Measurements from ENCODE around the gene RAB39B.
A peak's percentile ranks its signal among the peaks of the same experiment; 100 is the strongest.
"Not testable (repeated sequence)": the region's sequence is repeated elsewhere in the genome, so short reads cannot be mapped to it uniquely, and the experiment has no call there.

RAB39B gene, protein sequence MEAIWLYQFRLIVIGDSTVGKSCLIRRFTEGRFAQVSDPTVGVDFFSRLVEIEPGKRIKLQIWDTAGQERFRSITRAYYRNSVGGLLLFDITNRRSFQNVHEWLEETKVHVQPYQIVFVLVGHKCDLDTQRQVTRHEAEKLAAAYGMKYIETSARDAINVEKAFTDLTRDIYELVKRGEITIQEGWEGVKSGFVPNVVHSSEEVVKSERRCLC

GRCh38 chrX:155263854-155264628 is at the start of gene RAB39B:
RAB39B (minus strand) TSS chrX:155264491; CDS start chrX:155264288, 203 bp downstream.
- H3K4me3 ChIP-seq (ENCODE audit: low read depth, low read length): peak within 1 kb of the TSS; percentile 74

GRCh38 chrX:155313766-155314165 is 49.5 kb upstream of the RAB39B start:
- H3K4me3 ChIP-seq (ENCODE audit: low read depth, low read length): no peak overlapping the region

DNA sequence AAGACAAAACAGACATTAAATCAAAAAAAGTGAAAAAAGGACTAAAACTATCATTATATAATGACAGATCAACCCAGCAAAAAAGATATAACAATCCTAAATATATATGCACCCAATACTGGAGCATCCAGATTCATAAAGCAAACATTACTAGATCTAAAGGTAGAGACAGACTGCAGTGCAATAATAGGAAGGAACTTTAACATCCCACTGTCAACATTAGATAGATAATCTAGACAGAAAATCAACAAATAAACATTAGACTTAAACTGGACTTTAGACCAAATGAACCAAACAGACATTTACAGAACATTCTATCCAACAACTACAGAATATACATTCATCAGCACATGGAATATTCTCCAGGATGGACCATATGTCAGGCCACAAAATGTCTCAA is 29.5 kb upstream of the RAB39B start:
- no peak overlapping the region for H3K4me3 ChIP-seq (ENCODE audit: low read depth, low read length)

GRCh38 chrX:155279873-155280272 is 15.6 kb upstream of the RAB39B start:
- H3K4me3 ChIP-seq (ENCODE audit: low read depth, low read length): no peak overlapping the region

- H3K4me3 ChIP-seq (ENCODE audit: low read depth, low read length): no peak overlapping the region
These were observed 6.7 kb upstream of the RAB39B start for GRCh38 chrX:155270969-155271368.

GRCh38 chrX:155267995-155268394 is 3.7 kb upstream of the RAB39B start:
- H3K4me3 ChIP-seq (ENCODE audit: low read depth, low read length): not testable (repeated sequence)

DNA sequence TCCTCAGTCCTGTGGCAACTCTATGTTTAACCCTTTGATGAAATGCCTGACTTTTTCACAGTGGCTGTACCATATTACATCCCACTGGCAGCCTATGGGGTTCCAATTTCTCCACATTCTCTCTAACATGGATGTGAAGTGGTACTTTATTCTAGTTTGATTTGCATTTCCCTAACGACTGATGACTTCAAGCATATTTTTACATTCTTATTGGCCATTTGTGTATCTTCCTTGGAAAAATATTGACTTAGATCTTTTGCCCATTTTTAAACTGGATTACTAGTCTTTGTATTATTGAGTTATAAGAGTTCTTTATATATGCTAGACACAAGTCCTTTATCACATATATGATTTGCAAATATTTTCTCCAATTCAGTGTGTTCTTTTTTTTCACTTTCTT is 2.1 kb upstream of the RAB39B start:
- no peak overlapping the region for H3K4me3 ChIP-seq (ENCODE audit: low read depth, low read length)

- peak overlapping the region; percentile 74 for H3K4me3 ChIP-seq (ENCODE audit: low read depth, low read length)
These were observed 1.1 kb downstream of the RAB39B start for GRCh38 chrX:155262970-155263754.

DNA sequence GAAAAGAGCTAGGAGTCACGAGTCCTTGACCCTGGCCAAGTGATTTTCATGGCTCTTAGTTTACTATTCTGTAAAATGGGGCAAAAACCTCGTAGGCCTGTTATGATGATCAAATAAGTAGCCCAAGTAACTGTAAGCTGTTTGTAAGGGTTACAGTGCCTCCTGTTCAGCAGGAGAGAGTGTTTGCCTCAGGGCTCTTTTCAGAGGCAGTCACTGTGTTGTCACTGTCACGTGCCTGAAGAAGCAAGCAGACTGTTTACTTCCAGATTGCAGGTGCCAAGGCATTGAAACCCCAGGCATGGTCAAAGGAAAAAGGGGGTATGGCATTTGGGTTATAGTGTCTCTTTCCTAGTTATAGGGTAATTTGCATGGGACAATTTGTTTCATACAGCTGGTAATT is 4.5 kb downstream of the RAB39B start:
- no peak overlapping the region for H3K4me3 ChIP-seq (ENCODE audit: low read depth, low read length)

- H3K4me3 ChIP-seq (ENCODE audit: low read depth, low read length): no peak overlapping the region
These were observed 12.9 kb downstream of the RAB39B start for GRCh38 chrX:155251391-155251790.

- H3K4me3 ChIP-seq (ENCODE audit: low read depth, low read length): no peak overlapping the region
These were observed 16.8 kb downstream of the RAB39B start for GRCh38 chrX:155247497-155247896.

DNA sequence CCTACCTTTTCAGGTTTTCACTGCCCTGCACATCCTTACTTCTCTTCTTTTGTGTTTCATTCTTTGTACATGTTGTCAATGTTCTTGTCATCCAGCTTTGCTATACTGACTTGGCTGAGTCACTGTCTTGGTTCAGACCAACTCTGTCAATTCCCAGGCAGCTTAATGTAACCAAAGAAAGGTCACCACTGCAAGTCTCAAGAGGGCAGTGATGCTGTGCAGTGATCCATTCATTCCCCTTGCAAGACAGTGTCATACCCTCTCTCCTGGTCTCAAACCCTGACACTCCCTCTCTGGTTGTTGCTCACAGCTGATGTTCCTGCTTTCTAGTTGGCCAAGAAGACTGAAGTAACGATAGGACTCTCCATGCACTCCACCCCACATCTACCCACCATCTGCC is 17.5 kb downstream of the RAB39B start:
- no peak overlapping the region for H3K4me3 ChIP-seq (ENCODE audit: low read depth, low read length)

DNA sequence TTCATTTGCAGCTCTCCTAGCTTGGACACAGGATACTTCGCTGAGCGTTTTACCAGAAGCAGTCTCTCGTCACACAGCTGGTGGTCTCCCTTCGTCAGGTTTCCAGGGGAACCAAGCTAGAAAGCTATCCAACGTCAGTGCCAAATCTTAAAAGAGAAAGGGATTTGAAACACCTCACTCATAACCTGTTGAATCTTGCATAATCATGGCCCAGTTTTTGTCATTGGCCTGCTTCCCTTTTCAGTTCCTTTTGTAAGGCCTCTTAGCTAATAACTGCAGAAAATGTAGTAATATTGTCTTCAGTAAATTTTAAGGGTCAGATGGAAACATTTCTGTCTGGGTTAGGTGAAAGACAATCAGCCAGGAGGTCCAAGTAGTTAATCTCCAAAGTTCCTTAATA is 22.0 kb downstream of the RAB39B start:
- no peak overlapping the region for H3K4me3 ChIP-seq (ENCODE audit: low read depth, low read length)

DNA sequence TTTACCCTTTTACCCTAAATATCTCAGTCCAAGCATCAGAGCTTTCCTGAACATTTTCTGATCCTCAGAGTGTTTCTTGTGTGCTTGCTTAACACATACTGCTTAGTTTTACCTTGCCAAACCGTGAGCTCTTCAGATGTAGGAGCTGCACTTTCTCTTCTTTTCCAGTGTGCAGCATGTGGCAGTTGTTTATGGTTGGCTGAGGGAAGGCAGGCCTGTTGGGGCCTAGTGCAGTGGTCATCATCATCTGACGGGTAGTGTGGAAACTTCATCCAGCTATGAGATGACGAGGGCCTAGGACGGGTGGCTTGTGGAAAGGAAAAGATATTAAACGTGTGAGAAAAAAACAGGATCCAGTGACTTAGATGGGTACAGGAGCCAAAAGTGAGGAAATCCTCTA is 26.6 kb downstream of the RAB39B start:
- H3K4me3 ChIP-seq (ENCODE audit: low read depth, low read length): no peak overlapping the region

DNA sequence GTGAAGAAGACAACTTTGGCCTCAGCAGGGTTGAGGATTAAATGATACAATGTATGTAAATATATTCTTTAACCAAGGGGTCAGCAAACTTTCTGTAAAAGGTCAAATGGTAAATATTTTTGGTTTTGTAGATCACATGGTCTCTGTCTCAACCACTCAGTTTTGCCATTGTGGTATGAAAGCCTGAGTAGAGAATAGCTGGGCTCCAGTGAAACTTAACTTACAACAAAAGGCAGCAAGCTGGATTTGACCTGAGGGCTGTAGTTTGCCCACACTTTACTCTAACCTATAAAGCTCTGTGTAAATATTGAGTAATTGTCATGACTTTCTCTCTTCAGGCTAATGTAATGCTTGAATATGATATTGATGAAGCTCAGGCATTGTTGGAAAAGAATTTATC is 28.4 kb downstream of the RAB39B start:
- H3K4me3 ChIP-seq (ENCODE audit: low read depth, low read length): no peak overlapping the region

DNA sequence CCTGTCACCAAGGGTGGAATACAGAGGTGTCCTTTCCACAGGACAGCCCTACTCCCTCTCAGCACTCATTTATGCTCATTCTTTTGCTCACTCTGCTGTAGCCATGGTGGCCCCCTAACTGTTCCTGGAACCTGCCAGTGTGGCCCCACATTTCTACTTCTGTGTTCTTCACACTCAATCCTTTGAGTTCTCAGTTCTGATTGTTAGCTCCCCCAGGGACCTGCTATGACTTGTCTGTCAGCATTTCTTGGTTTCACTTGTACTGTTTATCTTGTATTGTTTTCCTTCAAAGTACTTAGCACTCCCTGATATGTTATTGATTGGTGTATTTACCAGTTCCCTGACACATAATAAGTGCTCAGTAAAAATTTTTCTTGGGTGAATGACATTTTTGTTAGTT is 33.1 kb downstream of the RAB39B start:
- no peak overlapping the region for H3K4me3 ChIP-seq (ENCODE audit: low read depth, low read length)

DNA sequence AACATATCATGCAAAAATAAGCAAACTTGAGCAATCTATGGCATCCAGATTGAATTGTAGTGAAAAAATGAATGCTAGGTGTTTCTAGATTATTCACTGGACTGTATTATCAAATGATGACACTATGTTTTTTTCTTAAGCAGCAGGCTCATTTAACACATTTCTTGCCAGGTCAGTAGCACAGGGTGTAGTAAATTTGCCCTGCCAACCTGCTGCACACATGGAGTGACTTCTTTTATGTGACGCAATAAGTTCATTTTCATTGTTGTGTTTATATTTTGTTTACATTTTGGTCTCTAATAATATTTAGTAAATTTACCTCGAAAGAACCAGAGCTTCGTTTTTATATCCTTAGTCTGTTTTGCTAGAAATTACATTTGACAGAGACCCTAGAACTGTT is 38.5 kb downstream of the RAB39B start:
- no peak overlapping the region for H3K4me3 ChIP-seq (ENCODE audit: low read depth, low read length)

GRCh38 chrX:155223746-155224145 is 40.5 kb downstream of the RAB39B start:
- H3K4me3 ChIP-seq (ENCODE audit: low read depth, low read length): not testable (repeated sequence)

GRCh38 chrX:155221351-155221750 is 42.9 kb downstream of the RAB39B start:
- no peak overlapping the region for H3K4me3 ChIP-seq (ENCODE audit: low read depth, low read length)

GRCh38 chrX:155218777-155219176 is 45.5 kb downstream of the RAB39B start:
- H3K4me3 ChIP-seq (ENCODE audit: low read depth, low read length): no peak overlapping the region

- H3K4me3 ChIP-seq (ENCODE audit: low read depth, low read length): peak overlapping the region; percentile 76
These were observed 47.3 kb downstream of the RAB39B start for GRCh38 chrX:155216940-155217440.
